GM18498 (cell line): ENCODE results near the gene BBX.

Experiments used
- ATAC-seq: cut with Tn5 transposase; IDR thresholded peaks from one replicate; pipeline ENCODE4 v1.9.1; 2021; ENCODE audit warnings: mild to moderate bottlenecking, moderate library complexity; ENCODE audit not compliant: unreplicated experiment

BBX gene

DNA sequence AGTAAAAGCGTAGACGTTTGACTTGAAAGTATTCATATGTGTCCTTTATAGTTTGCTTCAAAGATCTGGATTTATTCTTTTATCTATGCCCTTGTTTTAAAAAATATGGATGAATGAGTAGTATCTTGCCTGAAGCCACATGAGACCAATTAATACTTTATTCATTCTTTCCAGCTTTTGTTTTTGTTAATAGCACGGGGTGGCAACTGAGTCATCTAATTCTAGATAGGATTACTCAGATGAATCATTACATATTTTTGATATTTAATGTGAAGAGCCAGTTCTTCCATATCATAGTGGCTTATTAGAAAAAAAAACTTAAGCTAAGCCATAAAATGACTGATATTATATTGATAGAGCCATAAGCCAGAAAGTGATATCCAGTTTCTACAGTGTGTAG, 121.9 kb downstream of the BBX start:
- ATAC-seq, result no peak

DNA sequence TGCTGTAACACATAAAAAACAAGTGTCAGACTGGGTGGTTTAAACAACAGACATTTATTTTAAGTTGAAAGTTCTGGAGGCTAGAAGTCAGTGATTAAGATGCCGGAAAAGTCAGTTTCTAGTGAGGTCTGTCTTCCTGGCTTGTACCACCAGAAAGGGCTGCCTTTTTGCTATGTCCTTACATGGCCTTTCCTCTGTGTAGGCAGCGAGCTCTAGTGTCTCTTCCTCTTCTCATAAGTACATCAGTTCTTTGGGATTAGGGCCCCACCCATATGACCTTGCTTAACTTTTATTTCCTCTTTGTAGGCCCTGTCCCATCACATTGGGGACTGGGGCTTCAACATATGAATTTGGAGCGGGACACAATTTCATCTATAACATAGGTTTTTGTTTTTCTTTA, 128.0 kb downstream of the BBX start:
- peak; percentile 46 for ATAC-seq

GRCh38 chr3:107651782-107652181, 129.0 kb downstream of the BBX start:
- peak; percentile 78 for ATAC-seq

GRCh38 chr3:107654218-107654617, 131.5 kb downstream of the BBX start:
- no peak for ATAC-seq

- ATAC-seq, result no peak
These were observed 135.2 kb downstream of the BBX start for GRCh38 chr3:107657971-107658370.

- no peak for ATAC-seq
These were observed 137.7 kb downstream of the BBX start for GRCh38 chr3:107660306-107660976.

DNA sequence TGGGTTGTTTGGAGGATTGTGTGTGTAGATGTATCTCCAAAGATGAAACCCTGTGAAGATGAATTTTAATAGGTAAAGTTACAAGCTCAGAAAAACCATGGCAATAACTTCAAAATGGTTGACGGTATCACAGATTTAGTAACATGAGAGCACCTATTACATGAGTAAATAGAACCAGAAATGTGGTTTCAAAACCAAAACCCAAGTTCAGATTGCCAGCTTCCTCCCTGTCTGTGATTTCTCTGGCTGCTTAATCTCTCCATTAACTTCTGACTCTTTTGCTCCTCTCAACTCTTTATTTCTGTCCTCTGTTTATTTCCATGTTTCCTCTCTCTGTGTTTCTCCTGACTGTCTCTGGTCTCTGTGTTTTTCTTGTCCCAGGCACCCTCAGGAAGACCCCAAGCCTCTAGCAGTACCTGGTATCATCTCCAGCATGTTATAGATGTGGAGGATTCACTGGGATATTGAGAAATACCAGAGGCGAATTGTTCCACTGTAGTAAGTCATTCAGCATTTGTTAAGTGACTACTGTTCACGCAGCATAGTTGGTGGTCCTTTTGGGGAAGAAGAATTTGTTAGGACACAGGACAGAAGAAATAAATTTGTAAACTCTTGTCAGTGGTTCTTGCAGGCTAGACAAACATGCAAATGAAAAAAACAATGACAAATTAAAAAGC, 138.8 kb downstream of the BBX start:
- peak; percentile 72 for ATAC-seq

DNA sequence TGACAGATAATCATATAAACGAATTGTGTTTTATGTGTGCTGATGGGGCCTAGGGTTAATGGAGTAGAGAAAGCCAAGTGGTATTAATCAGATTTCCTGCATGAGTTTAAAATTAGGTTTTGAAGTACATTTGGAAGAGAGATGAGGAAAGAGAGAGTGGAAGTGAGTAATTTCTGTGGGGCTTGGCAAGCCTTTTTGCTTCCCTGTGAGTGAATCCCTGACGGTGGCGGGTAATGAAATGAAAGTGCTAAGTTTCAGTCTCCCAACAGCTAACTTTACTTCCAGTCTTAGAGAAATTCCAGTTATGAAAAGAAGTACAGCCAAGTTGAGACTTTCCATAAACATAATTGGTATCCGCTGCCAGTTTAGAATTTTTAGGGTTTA, 139.4 kb downstream of the BBX start:
- no peak for ATAC-seq

GRCh38 chr3:107662586-107662985, 139.8 kb downstream of the BBX start:
- ATAC-seq, result no peak

DNA sequence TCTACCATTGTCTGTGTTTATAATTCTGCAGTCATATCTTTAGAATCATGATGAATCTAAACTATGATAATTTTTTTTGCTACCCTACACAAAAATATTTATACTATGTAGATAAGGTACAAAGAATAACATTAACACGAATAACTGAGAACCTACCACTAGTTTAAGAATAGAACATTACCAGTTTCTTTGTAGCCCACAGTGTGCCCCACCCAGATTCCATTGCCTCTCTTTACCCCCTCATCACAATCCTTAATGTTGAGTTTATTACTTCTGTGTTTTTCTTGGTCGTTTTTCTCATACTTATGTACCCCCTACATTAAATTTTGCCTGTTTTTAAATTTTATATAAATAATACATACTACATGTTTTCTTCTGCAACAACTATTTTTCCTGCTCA, 140.5 kb downstream of the BBX start:
- ATAC-seq, result no peak

GRCh38 chr3:107664614-107665013, 141.9 kb downstream of the BBX start:
- no peak for ATAC-seq

DNA sequence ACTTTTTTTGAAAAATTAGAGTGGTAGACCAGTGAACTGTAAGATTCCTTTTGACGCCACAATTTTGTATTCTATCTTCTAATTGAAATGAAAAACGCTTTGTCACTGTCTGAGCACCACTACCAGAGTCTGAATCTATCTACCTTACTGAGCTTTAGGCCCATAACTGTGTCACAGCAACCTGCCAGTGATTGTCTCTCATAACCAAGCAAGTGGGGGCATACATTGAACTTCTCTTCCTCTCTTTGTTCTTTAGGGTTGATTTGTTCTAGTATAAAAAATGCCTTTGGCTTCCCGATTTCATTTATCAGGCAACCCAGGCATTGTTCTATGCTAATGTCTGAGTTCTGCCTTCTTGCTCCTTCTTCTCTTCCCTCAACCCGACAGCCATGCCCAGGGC, 142.6 kb downstream of the BBX start:
- ATAC-seq, result no peak

DNA sequence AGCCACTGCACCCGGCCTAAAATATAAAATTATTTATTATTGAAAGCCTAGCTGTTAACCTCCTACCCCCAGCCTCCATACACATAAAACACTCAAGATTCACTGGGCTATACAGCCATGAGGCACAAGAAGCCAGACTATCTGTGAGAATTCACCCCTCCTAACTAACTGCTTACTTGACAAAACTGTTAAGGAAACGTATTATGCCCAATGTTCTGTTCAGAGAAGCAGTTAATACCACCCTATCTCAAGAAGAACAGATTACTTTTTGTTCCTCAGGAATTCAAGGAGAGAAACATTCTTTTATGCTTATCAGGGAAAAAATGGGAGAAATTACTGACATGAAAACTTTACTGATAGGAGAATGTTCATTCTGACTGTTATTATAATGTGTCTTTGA, 144.1 kb downstream of the BBX start:
- no peak for ATAC-seq

- no peak for ATAC-seq
These were observed 145.7 kb downstream of the BBX start for GRCh38 chr3:107668416-107668815.

- no peak for ATAC-seq
These were observed 146.2 kb downstream of the BBX start for GRCh38 chr3:107668963-107669362.

- no peak for ATAC-seq
These were observed 146.9 kb downstream of the BBX start for GRCh38 chr3:107669669-107670068.

- no peak for ATAC-seq
These were observed 148.2 kb downstream of the BBX start for GRCh38 chr3:107670986-107671385.

DNA sequence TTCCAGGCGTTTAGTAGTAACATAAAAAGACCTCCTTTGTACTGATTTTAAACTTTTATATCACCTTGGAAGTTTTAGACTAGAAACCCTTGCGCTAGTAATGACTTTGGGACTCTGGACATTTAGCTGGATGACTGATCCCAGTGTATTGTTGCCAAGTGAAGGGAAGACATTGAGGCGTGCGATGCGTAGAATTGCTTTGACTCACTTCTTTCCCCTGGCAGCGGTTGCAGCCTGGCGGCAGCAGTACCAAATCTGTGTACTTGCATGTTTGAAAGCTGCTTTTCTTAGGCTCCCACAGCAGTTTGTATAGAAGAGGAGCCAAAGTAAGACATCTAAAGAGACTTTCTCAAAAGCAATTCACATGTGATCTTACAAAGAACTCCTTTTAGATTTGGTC, 151.6 kb downstream of the BBX start:
- no peak for ATAC-seq

- peak; percentile 69 for ATAC-seq
These were observed 152.6 kb downstream of the BBX start for GRCh38 chr3:107675233-107675900.

GRCh38 chr3:107676469-107677309, 153.9 kb downstream of the BBX start:
- no peak for ATAC-seq

DNA sequence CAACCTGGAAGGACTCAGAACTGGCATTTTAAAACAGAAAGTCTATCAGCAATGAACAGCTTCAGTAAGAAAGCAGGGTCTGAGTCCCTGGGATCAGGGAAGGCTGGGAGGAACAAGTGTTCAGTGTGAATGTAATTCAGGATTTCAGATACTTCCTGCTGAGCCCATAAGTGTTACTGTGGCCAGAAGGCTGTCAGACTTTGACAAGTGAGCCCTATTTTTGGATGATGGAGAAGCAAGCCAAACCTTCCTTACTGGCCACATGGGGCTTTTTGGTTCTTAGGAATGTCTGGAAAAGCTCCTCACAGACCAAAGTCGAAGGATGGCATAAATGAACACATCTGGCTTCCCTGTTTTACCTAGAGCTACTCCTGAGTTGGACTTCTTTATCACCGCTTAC, 157.2 kb downstream of the BBX start:
- no peak for ATAC-seq
